Activated CD4-positive, CD25-positive, alpha-beta regulatory T cell (primary cell): Measurements from ENCODE around the gene PRMT6.
"Not testable (repeated sequence)": the region's sequence is repeated elsewhere in the genome, so short reads cannot be mapped to it uniquely, and the experiment has no call there.

Experiments used
- DNase-seq, 4 experiments: peaks; one replicate each; lab custom pipeline; 2025; lab: John Stamatoyannopoulos, UW

Gene PRMT6

GRCh38 chr1:107056426-107057196 is at the start of gene PRMT6:
Gene PRMT6, plus strand, starts transcription at chr1:107056674. Its CDS starts 42 bp downstream, at chr1:107056716.
- peak; percentile 51 to 69 (median 64) for DNase-seq

- no peak for DNase-seq
Measured at GRCh38 chr1:107009281-107009680, 47.2 kb upstream of the PRMT6 start.

- no peak for DNase-seq
Measured at GRCh38 chr1:107010582-107010981, 45.9 kb upstream of the PRMT6 start.

GRCh38 chr1:107016376-107016978 is 40.0 kb upstream of the PRMT6 start:
- DNase-seq = no peak

GRCh38 chr1:107018445-107018844 is 38.0 kb upstream of the PRMT6 start:
- no peak for DNase-seq

- DNase-seq = no peak
Measured at GRCh38 chr1:107019166-107019565, 37.3 kb upstream of the PRMT6 start.

- not testable (repeated sequence) for DNase-seq
Measured at GRCh38 chr1:107038874-107039273, 17.6 kb upstream of the PRMT6 start.

- not testable (repeated sequence) for DNase-seq
Measured at GRCh38 chr1:107044310-107045220, 11.9 kb upstream of the PRMT6 start.

GRCh38 chr1:107047602-107048001 is 8.9 kb upstream of the PRMT6 start:
- no peak for DNase-seq

GRCh38 chr1:107048241-107048640 is 8.2 kb upstream of the PRMT6 start:
- no peak for DNase-seq

DNA sequence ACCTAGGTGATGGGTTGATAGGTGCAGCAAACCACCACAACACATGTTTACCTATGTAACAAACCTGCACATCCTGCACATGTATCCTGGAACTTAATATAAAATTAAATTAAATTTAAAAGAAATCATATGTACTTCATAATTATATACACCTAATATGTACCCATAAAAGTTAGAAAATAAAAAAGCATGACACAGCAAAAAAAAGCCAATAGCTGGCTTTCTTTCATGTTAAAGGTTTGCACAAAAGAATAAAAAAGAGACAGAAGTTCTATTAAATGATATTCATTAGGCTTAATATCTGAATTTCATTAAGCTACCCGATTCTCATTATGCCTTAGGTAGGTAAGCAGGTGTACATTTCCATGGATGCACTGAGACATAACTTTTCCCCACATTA is 5.2 kb upstream of the PRMT6 start:
- no peak for DNase-seq

GRCh38 chr1:107055919-107056425 is 502 bp upstream of the PRMT6 start:
- DNase-seq = not testable (repeated sequence)

- peak in 1 of 4 experiments; percentile 24 for DNase-seq
Measured at GRCh38 chr1:107057197-107058133, 991 bp downstream of the PRMT6 start.

DNA sequence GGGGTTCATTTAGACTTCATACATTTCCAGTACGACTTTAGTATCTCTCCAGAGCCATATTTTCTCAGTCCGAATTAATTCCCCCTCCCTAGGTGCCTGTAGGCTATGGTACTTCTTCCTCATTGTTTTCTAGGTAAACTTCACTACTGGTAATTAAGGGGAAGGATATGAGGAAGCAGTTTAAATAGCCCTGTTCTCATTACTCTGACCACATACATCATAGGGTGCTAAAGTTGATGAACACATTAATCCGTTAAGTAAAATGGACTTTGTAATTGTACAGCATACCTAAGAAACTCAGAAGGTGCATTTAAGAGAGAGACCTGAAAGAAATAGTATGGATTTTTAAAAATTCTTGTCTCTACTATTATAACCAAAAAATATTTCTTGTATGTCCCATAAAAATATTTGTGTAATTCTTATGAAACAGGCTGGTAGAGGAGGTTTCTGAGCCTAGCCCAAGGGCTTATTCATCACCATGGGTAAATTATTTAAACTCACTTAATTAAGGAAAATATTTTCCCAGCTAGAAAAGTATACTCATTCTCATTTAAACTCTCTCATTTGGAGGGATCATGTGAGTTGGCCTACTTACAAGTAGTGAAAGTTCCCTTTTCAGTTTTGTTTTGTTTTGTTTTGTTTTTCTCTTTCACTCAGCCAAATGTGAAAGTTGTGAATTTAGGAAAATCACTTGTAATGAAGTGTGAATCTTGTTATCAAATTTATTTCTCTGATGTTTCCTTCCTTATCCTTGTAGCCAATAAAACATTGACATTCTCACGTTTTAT is 2.0 kb downstream of the PRMT6 start:
- no peak for DNase-seq

DNA sequence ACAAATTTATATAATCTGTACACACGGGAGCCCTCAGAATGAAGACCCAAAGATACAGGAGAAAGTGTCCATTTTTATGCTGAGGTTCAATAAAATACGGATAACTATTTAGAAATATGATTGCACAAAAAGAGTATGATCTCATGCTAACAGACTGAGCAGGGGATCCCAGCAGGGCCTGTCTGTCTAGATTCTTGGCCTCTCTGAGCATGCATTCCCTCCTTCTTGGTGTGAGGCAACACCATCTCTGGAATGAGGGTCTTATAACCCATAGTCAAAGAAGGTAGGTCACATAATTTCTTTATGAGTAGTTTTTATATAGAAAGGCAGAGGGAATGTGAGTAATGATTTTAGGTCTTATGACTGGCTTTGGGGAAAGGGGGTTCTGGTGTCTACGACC is 5.4 kb downstream of the PRMT6 start:
- no peak for DNase-seq

DNA sequence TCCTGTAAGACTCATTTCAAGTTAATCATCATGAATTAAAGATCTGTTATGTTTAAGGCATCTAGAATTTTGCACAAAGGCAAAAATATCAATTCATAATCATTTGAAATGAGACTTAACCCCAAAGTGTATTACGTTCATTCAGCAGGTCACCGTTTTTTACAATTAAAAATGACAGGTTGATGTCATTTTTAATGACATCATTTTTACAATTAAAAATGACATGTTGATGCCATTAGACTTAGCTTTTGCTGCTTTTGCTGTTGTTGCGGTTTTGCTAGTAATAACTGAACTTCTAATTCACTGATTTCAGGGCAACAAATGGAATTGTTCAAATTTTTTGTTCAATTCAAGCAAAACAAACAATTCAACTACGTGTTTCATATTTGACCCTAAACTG is 17.0 kb downstream of the PRMT6 start:
- no peak for DNase-seq

DNA sequence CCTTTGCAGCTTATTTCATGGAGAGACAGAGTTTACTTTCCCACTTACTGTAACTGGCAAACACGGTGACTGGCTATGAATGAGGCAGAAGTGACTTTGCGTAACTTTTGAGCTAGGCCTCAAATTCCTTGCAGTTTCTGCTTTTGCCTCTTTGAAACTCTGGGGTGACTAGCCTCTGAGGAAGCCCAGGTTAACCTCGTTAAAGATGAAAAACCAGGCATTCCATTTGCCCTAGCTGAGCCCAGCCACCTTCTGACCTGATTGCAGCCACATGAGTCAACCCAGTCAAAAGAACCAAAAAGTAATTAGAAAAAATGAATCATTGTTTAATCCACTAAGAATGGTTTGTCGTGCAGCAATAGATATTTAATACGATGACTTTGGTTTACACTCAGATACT is 20.4 kb downstream of the PRMT6 start:
- DNase-seq = no peak

GRCh38 chr1:107079249-107079648 is 22.8 kb downstream of the PRMT6 start:
- DNase-seq = no peak

DNA sequence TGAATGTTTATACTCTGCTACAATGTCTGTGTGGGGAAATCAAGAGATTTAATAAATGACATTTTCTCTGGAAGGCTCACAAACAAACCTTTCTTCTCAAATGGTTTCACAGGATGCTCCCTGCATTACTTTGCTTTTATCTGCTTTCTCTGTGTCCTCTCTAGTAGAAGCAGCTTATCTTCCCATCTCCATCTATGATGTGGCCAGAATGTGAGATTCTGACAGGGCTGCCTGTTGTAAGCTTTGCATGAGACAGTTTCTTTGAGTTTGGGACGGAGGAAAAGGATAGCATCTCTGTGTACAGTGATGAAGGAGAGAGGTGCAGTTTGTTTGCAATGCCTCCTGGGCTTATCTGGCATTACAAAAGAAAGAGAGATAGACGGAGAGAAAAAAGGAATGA is 24.6 kb downstream of the PRMT6 start:
- DNase-seq = no peak

DNA sequence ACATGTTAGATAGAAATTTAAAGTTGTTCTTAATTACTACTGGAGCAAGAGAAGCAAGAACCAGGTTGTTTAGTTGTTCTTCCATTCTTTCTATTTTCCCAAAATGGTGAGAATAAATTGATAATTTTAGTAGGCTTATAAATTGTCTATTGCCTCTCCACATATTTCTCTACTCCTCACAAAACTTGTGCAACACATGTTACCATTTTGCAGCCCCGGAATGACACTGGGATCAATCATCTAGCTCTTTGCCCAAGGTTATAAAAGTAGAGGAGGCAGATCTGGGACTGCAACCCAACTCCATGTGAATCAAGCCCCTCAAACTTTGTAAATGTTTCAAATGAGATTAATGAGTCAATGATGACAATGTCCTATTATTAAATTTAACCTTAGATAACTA is 34.9 kb downstream of the PRMT6 start:
- DNase-seq = no peak
